NT2/D1 (cell line): ENCODE results near the gene EP400.

Source experiments
- YY1 ChIP-seq: IDR thresholded peaks from 2 replicates; pipeline ENCODE4 v1.6.1; 2011; ENCODE audit not compliant: insufficient read length, insufficient read depth
- ZNF274 ChIP-seq: IDR thresholded peaks from 2 replicates; pipeline ENCODE4 v1.6.1; 2011; ENCODE audit warnings: mild to moderate bottlenecking, low read depth, low read length

DNA sequence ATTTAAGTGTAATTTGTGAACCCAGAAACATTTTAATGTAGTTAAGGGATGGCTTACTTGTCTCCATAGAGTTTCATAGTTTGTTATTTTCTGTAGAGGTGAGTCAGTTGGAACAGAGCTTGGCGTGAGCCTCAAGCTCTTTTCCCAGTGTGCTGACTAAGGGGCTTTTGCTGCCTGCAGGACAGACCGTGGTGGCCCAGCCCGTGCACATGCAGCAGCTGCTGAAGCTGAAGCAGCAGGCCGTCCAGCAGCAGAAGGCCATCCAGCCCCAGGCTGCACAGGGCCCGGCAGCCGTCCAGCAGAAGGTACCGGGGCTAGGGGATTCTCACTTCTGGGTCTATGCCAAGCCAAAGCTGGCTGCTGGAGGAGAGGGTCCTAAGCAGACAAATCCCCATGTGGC, 117.4 kb downstream of the EP400 start:
- TF ChIP-seq YY1 = no peak
- no peak for TF ChIP-seq ZNF274
